GM18951 (cell line): Measurements from ENCODE around the gene MRPL36.

Source experiments
- POLR2A ChIP-seq: IDR thresholded peaks from 4 replicates; pipeline ENCODE4 v1.6.1; 2011; ENCODE audit warnings: mild to moderate bottlenecking; ENCODE audit not compliant: insufficient read length, insufficient read depth; ENCODE audit errors: extremely low read depth
- in situ Hi-C: fragments of 300-500 bp; cut with MboI; formaldehyde crosslinking; loops from one replicate; pipeline ENCODE4 v1.12.0; 2022; ENCODE audit warnings: low sequenced_read_pairs, mixed read lengths, inconsistent platforms; ENCODE audit not compliant: unreplicated experiment

The MRPL36 gene

DNA sequence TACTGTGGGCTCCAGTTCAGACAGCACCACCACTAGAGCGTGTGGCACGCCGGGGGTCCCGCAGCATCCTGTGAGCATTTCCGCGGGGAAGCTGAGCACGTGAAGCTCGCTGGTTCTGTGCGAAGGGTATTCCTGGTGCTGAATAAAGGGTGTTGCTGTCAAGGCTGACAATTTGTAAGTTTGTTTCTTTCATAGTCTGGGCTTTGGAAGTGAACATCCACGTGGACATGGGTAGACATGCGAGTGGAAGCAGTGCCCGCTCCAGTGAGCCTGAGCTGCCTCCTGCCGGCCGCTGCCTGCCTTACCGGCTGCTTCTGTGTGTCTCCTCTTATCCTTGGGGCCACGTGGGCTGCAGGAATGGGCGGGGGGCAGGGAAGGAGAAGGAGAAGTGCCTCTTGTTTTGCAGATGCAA lies 16.2 kb upstream of the MRPL36 start:
- TF ChIP-seq POLR2A = no peak
- in situ Hi-C loops = no loop called here

GRCh38 chr5:1815071-1815786 lies 15.6 kb upstream of the MRPL36 start:
- in situ Hi-C loops = no loop called here
- TF ChIP-seq POLR2A = no peak

- no peak for TF ChIP-seq POLR2A
- in situ Hi-C loops = no loop called here
Measured at GRCh38 chr5:1814183-1815020, 14.8 kb upstream of the MRPL36 start.

DNA sequence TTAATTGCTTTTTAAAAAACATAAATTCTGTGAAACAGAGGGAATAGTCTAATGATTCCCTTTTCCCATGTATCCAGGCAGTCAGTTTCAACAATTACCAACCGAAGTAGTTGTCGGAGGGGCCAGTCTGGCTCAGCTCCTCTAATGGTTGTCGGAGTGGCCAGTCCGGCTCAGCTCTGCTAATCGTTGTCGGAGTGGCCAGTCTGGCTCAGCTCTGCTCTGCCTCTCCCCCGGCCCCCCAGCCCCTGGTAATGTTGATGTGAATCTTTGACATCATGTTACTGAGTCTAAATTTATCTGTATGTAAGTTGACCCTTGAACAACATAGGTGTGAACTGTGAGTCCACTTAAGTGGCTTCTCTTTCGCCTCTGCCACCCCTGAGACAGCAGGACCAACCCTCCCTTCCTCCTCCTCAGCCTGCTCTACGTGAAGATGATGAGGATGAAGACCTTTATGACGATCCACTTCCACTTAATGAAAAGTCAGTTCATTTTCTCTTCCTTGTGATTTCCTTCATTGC lies 11.0 kb upstream of the MRPL36 start:
- in situ Hi-C loops = no loop called here
- no peak for TF ChIP-seq POLR2A

- TF ChIP-seq POLR2A = no peak
Measured at GRCh38 chr5:1809416-1810035, 9.9 kb upstream of the MRPL36 start.

DNA sequence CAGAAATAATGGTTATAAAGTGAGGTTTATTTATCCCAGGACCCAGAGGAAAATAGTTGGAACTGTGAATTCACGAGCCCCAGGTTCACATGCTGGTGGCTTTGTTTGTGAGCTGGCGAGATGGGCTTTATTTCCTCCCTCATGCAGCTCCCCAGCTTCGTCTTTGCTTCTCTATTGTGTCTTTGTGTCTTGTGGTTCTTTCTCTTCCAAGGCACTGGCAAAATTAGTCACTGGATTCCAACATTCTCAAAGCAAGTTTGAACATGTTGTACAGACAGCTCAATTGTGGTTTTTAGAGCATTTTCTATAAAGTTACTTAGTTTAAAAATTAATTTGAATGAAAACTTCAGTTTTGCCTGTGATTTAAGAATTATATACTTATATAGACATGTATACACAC lies 8.8 kb upstream of the MRPL36 start:
- in situ Hi-C loops = no loop called here
- TF ChIP-seq POLR2A = no peak

More at GRCh38 chr5:1809416-1810035, 9.9 kb upstream of the MRPL36 start:
- in situ Hi-C loops = no loop called here

GRCh38 chr5:1807451-1808185 lies 8.0 kb upstream of the MRPL36 start:
- TF ChIP-seq POLR2A = no peak
- in situ Hi-C loops = no loop called here

GRCh38 chr5:1806974-1807373 lies 7.3 kb upstream of the MRPL36 start:
- in situ Hi-C loops = no loop called here
- TF ChIP-seq POLR2A = no peak

- in situ Hi-C loops = no loop called here
- TF ChIP-seq POLR2A = no peak
Measured at GRCh38 chr5:1806199-1806598, 6.6 kb upstream of the MRPL36 start.

GRCh38 chr5:1805736-1806135 lies 6.1 kb upstream of the MRPL36 start:
- no peak for TF ChIP-seq POLR2A
- in situ Hi-C loops = no loop called here

- in situ Hi-C loops = no loop called here
- no peak for TF ChIP-seq POLR2A
Measured at GRCh38 chr5:1805326-1805725, 5.7 kb upstream of the MRPL36 start.

- in situ Hi-C loops = no loop called here
- no peak for TF ChIP-seq POLR2A
Measured at GRCh38 chr5:1804001-1804690, 4.5 kb upstream of the MRPL36 start.
